Measurements from ENCODE around the gene CNGB1.
A peak's percentile ranks its signal among the peaks of the same experiment; 100 is the strongest.
"Not testable (repeated sequence)": the region's sequence is repeated elsewhere in the genome, so short reads cannot be mapped to it uniquely, and the experiment has no call there.

The CNGB1 gene

DNA sequence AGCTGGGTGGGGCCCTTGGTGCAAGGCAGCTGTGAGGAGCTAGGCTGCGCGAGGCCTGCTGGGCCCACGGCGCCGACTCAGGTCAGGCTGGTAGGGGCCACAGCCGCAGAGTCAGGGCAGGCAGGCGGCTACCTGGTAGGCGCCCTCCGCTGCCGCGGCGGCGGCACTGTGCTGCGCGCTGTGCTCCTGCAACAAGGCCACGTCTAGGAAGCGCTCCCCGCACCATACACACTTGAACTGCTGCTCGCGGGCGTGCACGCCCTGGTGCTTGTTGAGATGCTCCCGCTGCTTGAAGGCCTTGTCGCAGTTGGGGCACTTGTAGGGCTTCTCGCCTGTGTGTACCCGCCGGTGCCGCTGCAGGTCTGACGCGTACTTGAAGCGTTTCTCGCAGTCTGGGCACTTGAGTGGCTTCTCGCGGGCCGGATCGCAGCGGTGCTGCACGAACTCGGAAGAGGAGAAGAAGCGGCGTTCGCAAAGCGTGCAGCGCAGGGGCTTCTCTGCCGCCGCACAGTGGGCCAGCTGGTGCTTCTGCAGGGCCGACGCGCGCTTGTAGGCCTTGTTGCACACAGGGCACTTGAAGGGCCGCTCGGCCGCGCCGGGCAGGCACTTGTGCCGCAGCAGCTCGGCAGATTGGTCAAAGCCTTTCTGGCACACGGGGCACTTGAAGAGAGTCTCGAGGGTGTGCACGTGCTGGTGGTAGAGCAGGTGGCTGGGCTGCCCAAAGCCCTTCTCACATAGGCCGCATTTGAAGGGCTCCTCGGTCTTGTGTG is 25.7 kb upstream of the CNGB1 start:
- DNase-seq = no peak

DNA sequence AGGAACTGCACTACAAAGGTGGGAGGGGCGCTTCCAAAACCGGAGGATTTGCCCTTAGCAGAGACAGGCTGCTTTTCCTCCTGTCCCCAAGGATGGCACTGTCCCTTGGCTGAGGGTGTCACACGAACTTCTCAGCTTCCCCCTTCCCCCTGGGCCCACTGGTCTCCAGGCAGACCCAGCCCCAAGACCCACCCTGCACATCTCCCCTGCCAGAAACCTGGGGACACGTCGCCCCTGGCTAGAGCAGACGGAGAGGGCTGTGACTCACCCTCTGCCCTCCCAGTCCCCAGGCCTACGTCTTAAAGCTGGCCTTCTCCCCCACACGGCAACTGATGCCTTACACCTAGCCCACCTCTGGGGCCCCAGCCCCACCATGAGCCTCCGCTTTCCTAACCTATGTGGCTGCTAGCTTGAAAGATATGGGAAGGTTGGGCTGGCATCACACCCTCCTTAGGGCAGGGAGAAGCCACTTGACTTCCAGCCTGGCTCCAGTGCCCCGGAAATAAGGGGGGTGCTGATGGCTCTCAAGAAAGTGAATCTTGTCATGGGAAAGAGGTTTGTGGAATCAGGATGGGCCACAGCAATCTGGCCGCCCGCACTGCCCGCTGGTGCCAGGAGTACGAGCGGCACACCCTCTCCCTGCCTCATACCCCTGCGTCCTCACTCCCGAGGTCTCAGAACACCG is 24.9 kb upstream of the CNGB1 start:
- no peak for DNase-seq

GRCh38 chr16:57994778-57995177 is 23.9 kb upstream of the CNGB1 start:
- DNase-seq = peak in 4 of 5 experiments; percentile 15 to 57 (median 31)

GRCh38 chr16:57994361-57994760 is 23.4 kb upstream of the CNGB1 start:
- DNase-seq = no peak

- no peak for DNase-seq
Observed at GRCh38 chr16:57993897-57994296, 23.0 kb upstream of the CNGB1 start.

DNA sequence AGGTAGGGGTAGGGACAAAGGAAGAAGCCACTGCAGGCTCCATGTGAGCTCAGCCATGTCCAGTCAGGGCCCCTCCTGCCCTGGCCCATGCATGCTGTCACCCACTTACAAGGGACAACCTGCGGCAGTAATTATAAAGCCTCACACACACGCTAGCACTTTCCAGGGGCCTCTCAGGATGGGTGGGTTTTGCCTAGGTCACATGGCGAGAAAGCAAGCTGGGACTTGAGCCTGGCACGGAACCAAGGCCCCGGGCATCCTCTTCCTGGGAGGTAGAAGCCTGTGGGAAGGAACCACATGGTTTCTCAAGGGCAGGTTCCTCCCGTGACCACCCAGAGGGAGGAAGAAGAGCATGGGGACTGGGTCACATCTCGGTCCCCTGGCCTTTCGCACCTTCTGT is 22.5 kb upstream of the CNGB1 start:
- DNase-seq = no peak

DNA sequence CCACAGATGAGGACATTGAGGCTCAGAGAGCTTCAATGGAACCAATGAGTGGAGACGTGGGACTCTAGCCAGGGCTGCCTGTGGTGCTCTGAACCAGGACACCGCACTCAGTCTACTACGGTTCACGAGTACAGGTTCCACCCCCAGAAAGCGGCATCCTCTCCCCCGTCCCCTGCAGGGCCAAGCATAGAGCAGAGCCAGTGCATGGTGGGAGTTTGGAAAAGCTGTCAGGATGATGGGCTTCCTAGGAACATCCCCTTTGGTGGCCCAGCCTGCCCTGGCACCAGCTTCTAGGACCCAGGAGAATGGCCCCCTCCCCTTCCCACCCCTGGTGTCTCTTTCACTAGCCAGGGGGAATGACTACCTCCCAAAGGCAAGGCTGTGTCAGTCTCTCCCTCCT is 21.2 kb upstream of the CNGB1 start:
- no peak for DNase-seq

DNA sequence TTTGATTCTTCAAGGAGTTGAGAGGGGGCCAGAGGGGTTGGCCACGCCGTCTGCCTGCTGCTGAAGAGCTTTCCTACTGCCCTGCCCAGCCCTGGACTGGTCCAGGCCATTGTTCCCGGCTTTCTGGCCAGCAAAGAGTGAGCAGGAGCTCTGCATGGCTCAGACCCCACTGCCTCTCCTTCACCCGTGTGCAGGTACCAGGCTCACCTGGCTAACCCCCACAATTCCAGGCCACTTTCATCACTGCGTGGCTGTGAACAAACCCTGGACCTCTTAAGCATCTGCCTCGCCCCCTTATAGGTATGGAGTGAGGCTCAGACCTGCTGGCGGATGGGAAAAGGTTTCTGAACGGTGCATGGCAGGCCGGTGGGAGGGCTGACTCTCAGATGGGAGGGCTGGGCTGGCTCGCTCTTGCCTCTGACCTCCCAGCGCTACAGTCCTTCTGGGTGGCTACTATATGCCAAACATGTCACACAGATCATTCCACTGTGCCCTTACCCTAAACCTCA is 20.7 kb upstream of the CNGB1 start:
- DNase-seq = no peak

DNA sequence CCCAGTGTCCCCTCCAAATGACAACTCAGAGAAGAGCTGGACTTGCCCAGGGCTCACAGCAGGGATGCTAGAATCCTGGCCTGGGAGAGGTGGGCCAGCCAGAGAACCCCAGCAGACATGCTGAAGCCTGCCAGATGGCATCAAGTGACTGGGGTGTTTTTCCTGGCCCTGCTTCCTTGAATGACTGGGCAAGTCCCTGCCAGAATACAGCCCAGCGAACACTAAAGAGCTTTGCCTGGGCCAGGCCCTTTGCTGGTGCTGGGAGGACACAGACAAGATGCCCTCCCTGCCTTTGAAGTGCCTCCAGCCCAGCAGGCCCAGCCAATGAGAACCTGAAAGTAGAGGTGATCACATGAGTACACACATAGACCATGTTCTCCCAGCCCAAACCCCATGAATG is 18.0 kb upstream of the CNGB1 start:
- no peak for DNase-seq

GRCh38 chr16:57987441-57988177 is 16.7 kb upstream of the CNGB1 start:
- no peak for DNase-seq

- DNase-seq = no peak
Observed at GRCh38 chr16:57986196-57986595, 15.3 kb upstream of the CNGB1 start.

- DNase-seq = peak in 1 of 5 experiments; percentile 23
Observed at GRCh38 chr16:57985204-57986181, 14.6 kb upstream of the CNGB1 start.

GRCh38 chr16:57984443-57985203 is 13.7 kb upstream of the CNGB1 start:
- DNase-seq = peak; percentile 84 to 92 (median 89)

GRCh38 chr16:57982385-57982784 is 11.5 kb upstream of the CNGB1 start:
- DNase-seq = no peak

GRCh38 chr16:57981636-57982035 is 10.7 kb upstream of the CNGB1 start:
- no peak for DNase-seq

GRCh38 chr16:57979006-57979585 is 8.2 kb upstream of the CNGB1 start:
- no peak for DNase-seq

GRCh38 chr16:57978070-57978465 is 7.1 kb upstream of the CNGB1 start:
- DNase-seq = not testable (repeated sequence)

GRCh38 chr16:57977418-57978069 is 6.6 kb upstream of the CNGB1 start:
- DNase-seq = no peak

DNA sequence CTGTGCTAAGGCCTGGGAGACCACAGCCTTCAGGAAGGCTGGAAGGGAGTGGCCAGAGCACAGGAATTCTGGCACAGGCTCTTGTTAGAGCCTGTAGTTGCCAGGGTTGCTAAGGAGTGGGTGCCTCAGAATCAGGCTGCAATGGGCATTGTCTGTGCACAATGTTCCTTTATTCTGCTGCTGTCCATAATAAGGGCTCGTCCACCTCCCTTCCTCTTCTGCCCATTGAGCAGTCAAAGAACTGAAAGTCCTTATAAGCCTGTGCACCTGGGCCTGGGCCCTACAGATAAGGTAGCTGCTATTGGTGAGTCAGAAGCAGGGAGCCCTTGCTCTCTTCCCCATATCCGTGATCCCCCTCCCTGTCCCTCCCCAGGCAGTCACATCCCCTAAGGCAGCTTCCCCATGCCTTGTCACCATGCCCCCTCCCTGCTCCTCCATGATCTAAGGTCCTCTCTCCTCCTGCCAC is 5.4 kb upstream of the CNGB1 start:
- no peak for DNase-seq

GRCh38 chr16:57972306-57972705 is 1.4 kb upstream of the CNGB1 start:
- no peak for DNase-seq
